Neuron (in vitro differentiated cells): ENCODE data around the gene EFCAB11.
"Not testable (repeated sequence)": the region's sequence is repeated elsewhere in the genome, so short reads cannot be mapped to it uniquely, and the experiment has no call there.

Source experiments
- H2AFZ ChIP-seq: one replicate; pipeline ENCODE4 v1.6.1; 2013; ENCODE audit warnings: low read depth, mild to moderate bottlenecking, inconsistent platforms, low read length, moderate library complexity
- H3K27me3 ChIP-seq: one replicate; pipeline ENCODE4 v1.6.1; 2013; ENCODE audit warnings: low read length; ENCODE audit not compliant: insufficient read depth
- H3K36me3 ChIP-seq: one replicate; pipeline ENCODE4 v1.6.1; 2013; ENCODE audit warnings: low read length; ENCODE audit not compliant: insufficient read depth
- H3K4me1 ChIP-seq: one replicate; pipeline ENCODE4 v1.6.1; 2013; ENCODE audit warnings: low read length; ENCODE audit not compliant: insufficient read depth
- H3K4me3 ChIP-seq: 2 replicates; pipeline ENCODE4 v1.5.1; 2013; ENCODE audit warnings: mild to moderate bottlenecking, low read length, moderate library complexity
- H3K9me3 ChIP-seq: one replicate; pipeline ENCODE4 v1.6.1; 2013; ENCODE audit warnings: low read length

Gene EFCAB11

DNA sequence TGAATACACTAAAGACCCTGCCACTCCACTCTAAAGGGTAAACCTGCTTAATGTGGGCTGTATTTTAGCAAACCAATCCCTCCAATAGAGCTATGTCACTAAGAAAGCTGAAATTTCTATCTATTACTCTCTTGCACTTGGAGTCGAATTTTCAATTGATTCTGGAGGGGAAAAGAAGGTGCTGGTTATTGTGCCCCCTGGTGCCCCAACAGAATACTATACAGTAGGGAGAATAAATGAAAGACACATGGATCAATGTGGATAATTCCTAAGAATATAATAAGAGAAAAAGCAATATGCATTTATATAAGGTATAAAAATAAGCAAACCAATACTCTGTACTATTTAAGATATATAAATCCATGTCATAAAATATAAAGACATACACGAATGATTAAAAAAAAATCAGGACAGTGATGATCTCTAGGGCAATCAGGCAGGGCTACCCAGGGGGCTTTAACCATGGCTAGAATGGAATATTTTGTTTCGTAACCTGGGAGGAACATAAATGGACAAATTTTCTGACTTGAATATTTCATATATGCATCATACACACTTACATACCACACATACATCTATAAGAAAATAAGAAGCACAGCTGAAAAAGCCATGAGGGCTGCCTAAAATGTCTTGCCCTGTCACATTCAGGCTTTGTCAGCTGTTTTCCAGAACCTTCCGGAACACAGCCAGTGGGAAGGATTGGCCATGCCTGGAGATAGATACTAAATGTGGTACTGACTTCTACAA is 54.4 kb downstream of the EFCAB11 start:
- Histone ChIP-seq H3K9me3 (no peaks in the 10 kb centered on the region), H3K36me3 (no peaks in the 10 kb centered on the region), H2AFZ (no peak overlapping the region), H3K27me3 (no peaks in the 10 kb centered on the region), H3K4me1 (no peaks in the 10 kb centered on the region), H3K4me3 (no peak overlapping the region)

DNA sequence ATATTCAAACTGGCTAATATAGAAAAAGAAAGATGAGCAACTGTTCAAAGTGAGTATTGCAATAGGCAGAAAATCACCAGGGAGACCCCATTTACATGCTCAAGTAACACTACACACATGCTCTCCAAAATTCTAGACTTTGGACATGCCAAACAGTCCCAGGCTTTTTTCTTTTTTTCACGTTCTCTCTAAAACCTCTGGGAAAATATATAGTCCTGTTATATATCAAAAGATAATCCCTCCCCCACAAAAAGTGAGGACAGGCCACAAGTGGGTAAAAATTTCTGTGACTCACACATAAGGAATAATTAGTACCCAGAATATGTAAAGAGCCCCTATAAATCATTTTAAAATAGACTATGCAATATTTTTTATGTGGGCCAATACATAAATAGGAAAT is 55.2 kb downstream of the EFCAB11 start:
- Histone ChIP-seq H3K36me3 (no peaks in the 10 kb centered on the region), H3K4me3 (no peak overlapping the region), H3K27me3 (no peaks in the 10 kb centered on the region), H2AFZ (no peak overlapping the region), H3K9me3 (no peaks in the 10 kb centered on the region), H3K4me1 (no peaks in the 10 kb centered on the region)

DNA sequence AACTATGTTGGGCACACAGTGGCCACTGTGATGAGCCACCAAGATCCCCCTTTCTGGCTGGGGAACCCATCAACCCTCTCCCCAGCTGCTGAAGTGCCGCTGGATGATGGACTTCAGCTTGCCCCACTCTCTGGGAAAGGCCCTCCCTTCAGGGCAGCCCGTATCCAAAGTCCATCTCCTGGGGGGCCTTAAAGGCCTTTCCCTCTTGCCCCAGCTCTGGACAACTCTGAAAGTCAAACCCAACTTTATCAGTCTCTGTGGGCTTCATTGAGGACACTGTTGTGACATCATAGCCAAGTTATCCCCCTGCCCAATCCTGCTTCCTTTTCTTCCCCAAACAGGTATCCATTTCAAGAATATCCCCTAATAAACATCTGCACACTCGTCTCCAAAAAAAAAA is 61.1 kb downstream of the EFCAB11 start:
- H3K36me3 ChIP-seq, H2AFZ ChIP-seq, H3K27me3 ChIP-seq, H3K4me1 ChIP-seq, H3K4me3 ChIP-seq, H3K9me3 ChIP-seq: not testable (repeated sequence)

DNA sequence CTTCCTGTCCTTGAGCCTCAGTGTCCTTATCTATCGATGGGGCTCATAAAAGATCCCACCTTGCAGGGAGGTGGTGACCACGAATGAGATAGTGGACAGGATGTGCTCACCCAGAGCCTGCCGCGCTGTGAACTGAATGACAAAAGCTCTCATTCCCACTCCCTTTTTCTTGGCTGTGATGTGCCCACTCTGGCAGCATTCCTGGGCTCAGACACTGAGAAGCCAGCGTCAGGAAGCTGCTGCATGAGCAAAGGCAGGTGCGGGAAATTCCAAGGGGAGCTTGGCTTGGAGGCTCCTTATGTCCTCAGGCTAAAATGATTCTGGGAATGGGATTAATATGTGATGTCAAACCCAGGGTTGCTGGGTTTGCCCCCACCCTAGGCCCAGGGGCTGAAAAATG is 61.6 kb downstream of the EFCAB11 start:
- H3K4me1 ChIP-seq: no peaks in the 10 kb centered on the region
- H3K27me3 ChIP-seq: no peaks in the 10 kb centered on the region
- no peak overlapping the region for H3K4me3 ChIP-seq
- H2AFZ ChIP-seq: no peak overlapping the region
- H3K36me3 ChIP-seq: no peaks in the 10 kb centered on the region
- H3K9me3 ChIP-seq: peaks cover 2% of the 10 kb centered on the region

DNA sequence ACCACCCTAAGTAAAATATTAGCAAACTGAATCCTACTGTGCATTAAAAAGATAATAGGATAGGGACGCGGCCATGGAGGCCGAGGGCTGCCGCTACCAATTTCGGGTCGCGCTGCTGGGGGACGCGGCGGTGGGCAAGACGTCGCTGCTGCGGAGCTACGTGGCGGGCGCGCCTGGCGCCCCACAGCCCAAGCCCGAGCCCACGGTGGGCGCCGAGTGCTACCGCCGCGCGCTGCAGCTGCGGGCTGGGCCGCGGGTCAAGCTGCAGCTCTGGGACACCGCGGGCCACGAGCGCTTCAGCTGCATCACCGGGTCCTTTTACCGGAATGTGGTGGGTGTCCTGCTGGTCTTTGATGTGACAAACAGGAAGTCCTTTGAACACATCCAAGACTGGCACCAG is 62.8 kb downstream of the EFCAB11 start:
- not testable (repeated sequence) for H3K36me3 ChIP-seq, H3K4me3 ChIP-seq, H3K27me3 ChIP-seq

GRCh38 chr14:89891055-89891454 is 63.5 kb downstream of the EFCAB11 start:
- H3K36me3 ChIP-seq: no peaks in the 10 kb centered on the region
- H3K4me3 ChIP-seq: no peak overlapping the region
- no peaks in the 10 kb centered on the region for H3K27me3 ChIP-seq

More for the DNA sequence above, 62.8 kb downstream of the EFCAB11 start:
- H2AFZ ChIP-seq, H3K4me1 ChIP-seq, H3K9me3 ChIP-seq: not testable (repeated sequence)

GRCh38 chr14:89890589-89890988 is 63.9 kb downstream of the EFCAB11 start:
- H3K4me3 ChIP-seq: no peak overlapping the region
- peaks cover 2% of the 10 kb centered on the region for H3K9me3 ChIP-seq
- no peaks in the 10 kb centered on the region for H3K27me3 ChIP-seq
- no peak overlapping the region for H2AFZ ChIP-seq
- no peaks in the 10 kb centered on the region for H3K36me3 ChIP-seq
- no peaks in the 10 kb centered on the region for H3K4me1 ChIP-seq

More at GRCh38 chr14:89891055-89891454, 63.5 kb downstream of the EFCAB11 start:
- Histone ChIP-seq H3K9me3 (peaks cover 2% of the 10 kb centered on the region), H3K4me1 (no peaks in the 10 kb centered on the region), H2AFZ (no peak overlapping the region)

- no peaks in the 10 kb centered on the region for H3K36me3 ChIP-seq
- no peaks in the 10 kb centered on the region for H3K4me1 ChIP-seq
- no peak overlapping the region for H2AFZ ChIP-seq
- H3K27me3 ChIP-seq: no peaks in the 10 kb centered on the region
- H3K4me3 ChIP-seq: no peak overlapping the region
- H3K9me3 ChIP-seq: peaks cover 2% of the 10 kb centered on the region
These were observed 64.9 kb downstream of the EFCAB11 start for GRCh38 chr14:89889626-89890025.

DNA sequence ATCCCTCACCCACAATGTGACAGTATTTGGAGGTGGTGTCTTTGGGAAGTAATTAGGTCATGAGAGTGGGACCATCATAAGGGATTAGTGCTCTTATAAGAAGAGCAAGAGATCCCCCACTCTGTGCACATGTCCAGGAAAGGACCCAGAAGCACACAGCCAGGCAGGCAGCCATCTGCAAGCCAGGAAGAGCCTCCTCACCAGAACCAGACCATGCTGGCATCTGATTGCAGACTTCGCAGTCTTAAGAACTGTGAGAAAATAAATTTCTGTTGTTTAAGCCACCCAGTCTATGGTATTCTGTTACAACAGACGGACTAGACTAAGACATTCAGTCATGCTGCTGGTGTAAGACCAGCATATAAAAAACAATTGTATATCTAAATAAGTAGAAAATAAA is 69.8 kb downstream of the EFCAB11 start:
- Histone ChIP-seq H3K27me3 (no peaks in the 10 kb centered on the region), H3K36me3 (no peaks in the 10 kb centered on the region), H3K4me3 (no peak overlapping the region), H3K9me3 (peaks cover 2% of the 10 kb centered on the region), H2AFZ (no peak overlapping the region), H3K4me1 (no peaks in the 10 kb centered on the region)

DNA sequence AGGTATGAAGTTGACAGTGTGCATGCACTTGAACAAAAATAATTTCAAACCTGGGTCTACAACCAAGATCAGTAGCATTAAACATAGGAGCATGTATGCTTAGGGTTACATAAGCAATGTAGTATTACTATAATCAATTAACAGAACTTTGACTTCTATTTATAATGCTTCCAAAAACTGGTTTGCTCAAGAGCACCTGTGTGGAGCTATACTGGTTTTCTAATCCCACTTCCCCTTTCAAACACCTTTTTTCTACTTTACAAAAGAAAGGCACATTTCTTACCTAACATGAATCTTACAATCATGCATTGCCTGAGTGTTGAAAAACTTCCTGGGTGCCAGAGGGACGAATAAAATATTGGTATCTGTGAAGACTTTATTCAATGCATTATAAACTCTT is 72.7 kb downstream of the EFCAB11 start:
- Histone ChIP-seq H3K4me3 (no peak overlapping the region), H3K27me3 (no peaks in the 10 kb centered on the region), H3K36me3 (no peaks in the 10 kb centered on the region), H3K4me1 (no peaks in the 10 kb centered on the region), H2AFZ (no peak overlapping the region), H3K9me3 (no peaks in the 10 kb centered on the region)

DNA sequence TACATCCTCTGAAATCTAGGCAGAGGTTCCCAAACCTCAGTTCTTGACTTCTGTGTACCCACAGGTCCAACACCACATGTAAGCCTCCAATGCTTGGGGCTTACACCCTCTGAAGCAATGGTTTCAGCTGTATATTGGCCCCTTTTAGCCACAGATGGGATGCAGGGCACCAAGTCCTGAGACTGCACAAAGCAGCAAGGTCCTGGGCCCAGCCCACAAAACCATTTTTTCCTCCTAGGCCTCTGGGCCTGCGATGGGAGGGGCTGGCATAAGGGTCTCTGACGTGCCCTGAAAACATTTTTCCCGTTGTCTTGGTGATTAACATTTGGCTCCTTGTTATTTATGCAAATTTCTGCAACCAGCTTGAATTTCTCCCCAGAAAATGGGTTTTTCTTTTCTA is 80.4 kb downstream of the EFCAB11 start:
- not testable (repeated sequence) for H3K4me3 ChIP-seq, H3K9me3 ChIP-seq, H2AFZ ChIP-seq, H3K36me3 ChIP-seq, H3K27me3 ChIP-seq, H3K4me1 ChIP-seq

DNA sequence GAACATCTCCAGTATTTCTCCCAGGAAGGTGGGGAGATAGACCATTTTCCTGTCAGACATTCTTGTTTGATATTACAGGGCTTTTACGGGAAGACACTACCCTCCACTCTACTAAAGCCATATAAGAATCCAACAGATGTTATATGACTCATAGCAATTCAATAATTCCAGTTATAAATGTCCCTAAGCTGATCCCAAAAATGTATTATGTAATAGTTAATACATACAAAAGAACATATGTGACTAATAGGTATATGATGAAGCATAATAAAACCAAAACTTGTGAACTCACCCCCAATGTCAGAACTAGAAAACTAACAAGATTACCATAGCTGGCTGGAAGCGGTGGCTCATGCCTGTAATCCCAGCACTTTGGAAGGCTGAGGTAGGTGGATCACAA is 84.2 kb downstream of the EFCAB11 start:
- H3K4me1 ChIP-seq: no peaks in the 10 kb centered on the region
- H2AFZ ChIP-seq: no peak overlapping the region
- H3K27me3 ChIP-seq: no peaks in the 10 kb centered on the region
- peaks cover 8% of the 10 kb centered on the region for H3K9me3 ChIP-seq
- no peaks in the 10 kb centered on the region for H3K36me3 ChIP-seq
- H3K4me3 ChIP-seq: no peak overlapping the region

DNA sequence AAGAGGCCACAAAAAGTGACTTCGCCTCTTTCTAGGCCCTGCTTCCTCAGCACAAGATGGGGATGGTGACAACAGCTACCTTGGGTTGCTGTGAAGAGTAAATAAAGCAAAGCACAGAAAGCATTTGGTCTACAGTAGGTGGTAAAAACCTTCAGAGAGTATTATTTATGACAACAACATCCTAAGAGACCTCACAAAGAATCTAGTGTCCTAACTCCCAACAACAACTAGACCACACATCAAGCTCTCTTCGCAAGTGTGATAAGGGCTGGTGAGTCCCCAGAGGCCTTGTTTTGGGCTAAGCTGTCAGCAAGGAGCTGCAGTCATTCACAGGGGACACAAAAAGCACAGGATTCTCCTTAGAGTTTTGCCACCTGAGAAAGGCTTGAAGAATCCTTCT is 84.9 kb downstream of the EFCAB11 start:
- Histone ChIP-seq H3K36me3 (no peaks in the 10 kb centered on the region), H3K4me1 (no peaks in the 10 kb centered on the region), H3K27me3 (no peaks in the 10 kb centered on the region), H3K9me3 (peaks cover 8% of the 10 kb centered on the region), H3K4me3 (no peak overlapping the region), H2AFZ (no peak overlapping the region)

DNA sequence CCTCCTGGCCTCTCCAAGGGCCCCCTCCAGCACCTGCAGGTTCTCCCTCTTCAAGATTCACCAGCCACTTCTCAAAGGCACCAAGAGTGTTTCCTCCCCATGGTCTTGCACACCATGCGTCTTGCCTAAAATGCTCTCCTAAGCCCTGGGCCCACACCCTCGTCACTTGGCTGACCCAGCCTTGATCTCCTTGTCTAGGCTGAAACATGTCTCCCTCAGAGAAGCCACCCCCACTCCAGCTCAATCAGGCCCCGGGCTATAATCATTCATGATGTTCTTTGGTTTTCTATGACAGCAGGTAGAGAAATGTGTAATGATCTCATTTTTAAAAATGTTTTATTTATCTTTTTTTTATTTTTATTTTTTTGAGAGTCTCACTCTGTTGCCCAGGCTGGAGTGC is 88.1 kb downstream of the EFCAB11 start:
- Histone ChIP-seq H3K36me3 (no peaks in the 10 kb centered on the region), H2AFZ (no peak overlapping the region), H3K9me3 (peaks cover 3% of the 10 kb centered on the region), H3K27me3 (no peaks in the 10 kb centered on the region), H3K4me3 (no peak overlapping the region), H3K4me1 (no peaks in the 10 kb centered on the region)
